CD4-positive, alpha-beta T cell treated with Interleukin-2 at 100 ng/mL for 4 hours (primary cell): ENCODE results near the gene ERN1.
A peak's percentile ranks its signal among the peaks of the same experiment; 100 is the strongest.

Experiments
- DNase-seq: peaks from one replicate; pipeline ENCODE4 v3.0.0-alpha.2; 2020; ENCODE audit warnings: low spot score

Gene ERN1

GRCh38 chr17:64134216-64134970, 4.4 kb upstream of the ERN1 start:
- DNase-seq: no peak

- peak; percentile 76 for DNase-seq
Observed at GRCh38 chr17:64133546-64134215, 3.7 kb upstream of the ERN1 start.

- no peak for DNase-seq
Observed at GRCh38 chr17:64131606-64132270, 1.8 kb upstream of the ERN1 start.

GRCh38 chr17:64130559-64131001, 636 bp upstream of the ERN1 start:
- DNase-seq: peak; percentile 55

- no peak for DNase-seq
Observed at GRCh38 chr17:64129515-64129764, 504 bp downstream of the ERN1 start.

- DNase-seq: no peak
Observed at GRCh38 chr17:64128787-64129514, 993 bp downstream of the ERN1 start.

GRCh38 chr17:64126918-64127317, 3.0 kb downstream of the ERN1 start:
- DNase-seq: no peak

- DNase-seq: no peak
Observed at GRCh38 chr17:64125937-64126336, 4.0 kb downstream of the ERN1 start.

GRCh38 chr17:64124609-64125008, 5.3 kb downstream of the ERN1 start:
- no peak for DNase-seq

- DNase-seq: no peak
Observed at GRCh38 chr17:64123114-64123513, 6.8 kb downstream of the ERN1 start.

GRCh38 chr17:64120972-64121786, 8.8 kb downstream of the ERN1 start:
- peak; percentile 46 for DNase-seq

GRCh38 chr17:64120159-64120810, 9.7 kb downstream of the ERN1 start:
- DNase-seq: peak; percentile 46

- no peak for DNase-seq
Observed at GRCh38 chr17:64117981-64118979, 11.7 kb downstream of the ERN1 start.

- peak; percentile 65 for DNase-seq
Observed at GRCh38 chr17:64115822-64116534, 14.0 kb downstream of the ERN1 start.

GRCh38 chr17:64115043-64115698, 14.8 kb downstream of the ERN1 start:
- no peak for DNase-seq

- no peak for DNase-seq
Observed at GRCh38 chr17:64113006-64113405, 16.9 kb downstream of the ERN1 start.

- DNase-seq: no peak
Observed at GRCh38 chr17:64111831-64112230, 18.1 kb downstream of the ERN1 start.

- no peak for DNase-seq
Observed at GRCh38 chr17:64110379-64111152, 19.4 kb downstream of the ERN1 start.
